Measurements from ENCODE around the gene SERPINB12. TPM values are rescaled to one million over a fixed set of nuclear protein-coding genes. Genes with fewer than 3 reads are reported as not detected.

SERPINB12 gene
- total RNA-seq, 1 donor from 2014 or later = not detected

DNA sequence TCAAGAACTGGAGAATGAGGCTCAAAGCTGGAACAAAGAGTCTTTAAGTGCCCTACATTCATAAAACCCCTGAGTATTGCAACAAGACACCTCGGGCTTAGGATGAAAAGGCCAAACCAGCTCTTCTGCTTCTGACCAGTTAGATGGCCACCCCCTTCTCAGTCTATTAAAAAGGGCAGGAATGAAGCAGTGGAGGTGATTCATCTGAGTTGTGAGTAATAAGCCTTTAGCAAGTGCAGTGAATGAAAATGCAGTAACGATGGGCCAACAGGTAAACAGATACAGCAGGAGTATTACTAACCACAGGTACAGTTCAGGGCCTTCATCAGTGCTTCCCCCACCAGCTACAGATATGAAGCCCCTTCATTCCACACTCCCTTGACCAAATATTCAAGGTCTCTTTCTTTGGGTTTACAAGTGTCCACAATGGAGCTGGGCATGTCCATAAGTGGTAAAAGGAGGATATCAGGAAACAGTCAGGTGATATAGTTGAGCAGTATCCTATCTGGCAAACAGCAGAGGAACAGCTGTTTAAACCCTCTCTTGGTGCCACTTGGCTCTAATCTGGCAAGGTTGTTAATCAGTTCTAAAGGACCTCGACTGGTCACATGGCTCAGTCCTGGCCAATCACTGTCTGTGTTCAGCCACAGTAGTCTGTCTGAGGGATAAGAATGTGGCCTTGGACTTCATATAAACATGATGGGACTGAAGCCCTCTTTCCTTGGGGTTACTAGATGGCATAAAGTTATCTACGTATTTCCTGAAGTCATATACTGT is 62.8 kb downstream of the SERPINB12 start:
- Mint-ChIP-seq H3K9me3 (ENCODE audit: low read depth) (no peaks in the 10 kb centered on the region), H3K36me3 (ENCODE audit: low read depth) (no peaks in the 10 kb centered on the region), H3K4me1 (ENCODE audit: low read depth) (no peaks in the 10 kb centered on the region), H3K4me3 (ENCODE audit: unreplicated experiment) (no peak overlapping the region), H3K27ac (ENCODE audit: unreplicated experiment) (no peak overlapping the region), H3K27me3 (ENCODE audit: low read depth) (peaks cover 23% of the 10 kb centered on the region)
- TF ChIP-seq, protein P1, sequence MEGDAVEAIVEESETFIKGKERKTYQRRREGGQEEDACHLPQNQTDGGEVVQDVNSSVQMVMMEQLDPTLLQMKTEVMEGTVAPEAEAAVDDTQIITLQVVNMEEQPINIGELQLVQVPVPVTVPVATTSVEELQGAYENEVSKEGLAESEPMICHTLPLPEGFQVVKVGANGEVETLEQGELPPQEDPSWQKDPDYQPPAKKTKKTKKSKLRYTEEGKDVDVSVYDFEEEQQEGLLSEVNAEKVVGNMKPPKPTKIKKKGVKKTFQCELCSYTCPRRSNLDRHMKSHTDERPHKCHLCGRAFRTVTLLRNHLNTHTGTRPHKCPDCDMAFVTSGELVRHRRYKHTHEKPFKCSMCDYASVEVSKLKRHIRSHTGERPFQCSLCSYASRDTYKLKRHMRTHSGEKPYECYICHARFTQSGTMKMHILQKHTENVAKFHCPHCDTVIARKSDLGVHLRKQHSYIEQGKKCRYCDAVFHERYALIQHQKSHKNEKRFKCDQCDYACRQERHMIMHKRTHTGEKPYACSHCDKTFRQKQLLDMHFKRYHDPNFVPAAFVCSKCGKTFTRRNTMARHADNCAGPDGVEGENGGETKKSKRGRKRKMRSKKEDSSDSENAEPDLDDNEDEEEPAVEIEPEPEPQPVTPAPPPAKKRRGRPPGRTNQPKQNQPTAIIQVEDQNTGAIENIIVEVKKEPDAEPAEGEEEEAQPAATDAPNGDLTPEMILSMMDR (IDR thresholded peaks at IDR 0.05) = no peak
- DNase-seq (ENCODE audit: low spot score) = no peak

DNA sequence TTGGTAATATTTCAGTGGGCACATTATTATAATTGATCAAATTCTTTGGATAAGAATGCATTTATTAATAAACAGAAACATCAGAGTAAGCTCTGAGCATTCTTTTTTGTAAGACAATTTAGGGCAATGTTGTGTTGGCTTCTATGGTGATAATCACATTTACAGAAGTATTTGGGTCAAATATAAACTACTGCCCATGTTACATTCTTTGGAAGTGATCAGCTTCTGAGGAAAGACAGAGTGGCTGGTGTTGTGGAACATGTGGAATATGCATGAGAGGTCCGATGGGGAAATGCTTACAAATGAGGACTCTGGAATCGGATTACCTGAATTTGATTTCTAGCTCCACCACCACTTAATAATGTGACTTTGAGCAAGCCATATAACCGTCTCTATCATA is 64.4 kb downstream of the SERPINB12 start:
- DNase-seq (ENCODE audit: low spot score) = no peak
- no peak overlapping the region for H3K27ac Mint-ChIP-seq (ENCODE audit: unreplicated experiment)

DNA sequence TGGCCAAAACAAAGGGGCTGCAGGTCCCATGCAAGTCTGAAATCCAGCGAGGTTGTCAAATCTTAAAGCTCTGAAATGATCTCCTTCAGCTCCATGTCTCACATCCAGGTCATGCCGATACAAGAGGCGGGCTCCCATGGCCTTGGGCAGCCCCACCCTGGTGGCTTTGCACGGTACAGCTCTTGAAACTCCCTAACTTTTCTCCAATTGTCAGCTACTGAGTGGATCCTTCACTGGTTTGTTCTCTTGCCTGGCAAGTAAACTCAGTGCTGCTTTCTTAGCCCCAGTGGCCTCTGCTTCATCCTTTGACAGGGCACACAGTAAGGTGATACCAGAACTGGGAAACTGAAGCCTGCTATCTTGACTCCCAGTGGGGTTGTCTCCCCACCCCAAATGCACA is 71.3 kb downstream of the SERPINB12 start:
- TF ChIP-seq, protein P1 (IDR thresholded peaks at IDR 0.05) = no peak
- Mint-ChIP-seq H3K9me3 (ENCODE audit: low read depth) (no peaks in the 10 kb centered on the region), H3K27me3 (ENCODE audit: low read depth) (peaks cover 17% of the 10 kb centered on the region), H3K4me1 (ENCODE audit: low read depth) (no peaks in the 10 kb centered on the region), H3K27ac (ENCODE audit: unreplicated experiment) (no peak overlapping the region), H3K4me3 (ENCODE audit: unreplicated experiment) (no peak overlapping the region), H3K36me3 (ENCODE audit: low read depth) (no peaks in the 10 kb centered on the region)
- DNase-seq (ENCODE audit: low spot score) = no peak

More for the DNA sequence above, 64.4 kb downstream of the SERPINB12 start:
- H3K27me3 Mint-ChIP-seq (ENCODE audit: low read depth) = peaks cover 26% of the 10 kb centered on the region
- H3K4me3 Mint-ChIP-seq (ENCODE audit: unreplicated experiment) = no peak overlapping the region
- TF ChIP-seq, protein P1 (IDR thresholded peaks at IDR 0.05) = no peak
- no peaks in the 10 kb centered on the region for H3K4me1 Mint-ChIP-seq (ENCODE audit: low read depth)
- H3K36me3 Mint-ChIP-seq (ENCODE audit: low read depth) = no peaks in the 10 kb centered on the region
- H3K9me3 Mint-ChIP-seq (ENCODE audit: low read depth) = no peaks in the 10 kb centered on the region

DNA sequence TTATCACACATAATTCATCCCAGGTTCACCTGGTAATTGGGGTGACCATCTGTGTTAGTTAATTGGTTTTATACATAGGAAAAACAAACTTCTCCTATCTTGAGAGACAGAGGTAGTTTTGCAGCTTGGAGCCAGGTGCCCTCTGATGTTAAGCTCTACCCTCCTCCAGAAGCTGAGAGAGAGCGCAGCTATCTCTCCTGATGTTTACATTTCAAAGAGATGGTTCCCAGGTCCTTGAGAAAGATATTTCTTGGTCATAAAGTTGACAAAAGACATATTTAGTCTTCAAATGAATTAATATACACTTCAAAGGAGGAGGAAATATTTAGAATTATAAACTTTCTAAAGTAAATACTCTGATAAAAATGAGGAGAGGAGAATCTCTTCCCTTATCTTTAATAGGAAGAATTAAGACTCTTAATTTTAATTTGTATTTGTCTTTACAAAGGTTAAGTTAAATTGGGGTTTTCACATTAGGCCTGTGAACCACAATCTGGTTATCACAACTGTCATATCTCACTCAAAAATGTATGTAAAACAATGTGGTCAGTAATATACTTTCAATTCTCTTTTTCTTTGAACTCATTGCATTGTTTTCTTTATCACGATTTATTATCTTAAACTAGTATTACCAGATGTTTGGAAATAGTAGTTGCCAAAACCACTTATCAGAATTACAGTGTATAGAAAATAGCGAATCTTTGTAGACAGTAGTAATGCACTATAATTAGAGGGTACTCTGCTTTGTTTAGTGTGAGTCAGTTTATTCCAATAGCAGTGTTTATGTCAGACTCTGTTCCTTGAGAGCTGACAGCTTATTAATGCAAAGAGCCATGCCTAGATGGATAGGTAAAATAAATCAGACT is 75.1 kb downstream of the SERPINB12 start:
- Mint-ChIP-seq H3K4me3 (ENCODE audit: unreplicated experiment) (no peak overlapping the region), H3K4me1 (ENCODE audit: low read depth) (no peaks in the 10 kb centered on the region), H3K27ac (ENCODE audit: unreplicated experiment) (no peak overlapping the region), H3K27me3 (ENCODE audit: low read depth) (peaks cover 14% of the 10 kb centered on the region), H3K36me3 (ENCODE audit: low read depth) (no peaks in the 10 kb centered on the region), H3K9me3 (ENCODE audit: low read depth) (peaks cover 8% of the 10 kb centered on the region)
- TF ChIP-seq, protein P1 (IDR thresholded peaks at IDR 0.05) = no peak
- no peak for DNase-seq (ENCODE audit: low spot score)

DNA sequence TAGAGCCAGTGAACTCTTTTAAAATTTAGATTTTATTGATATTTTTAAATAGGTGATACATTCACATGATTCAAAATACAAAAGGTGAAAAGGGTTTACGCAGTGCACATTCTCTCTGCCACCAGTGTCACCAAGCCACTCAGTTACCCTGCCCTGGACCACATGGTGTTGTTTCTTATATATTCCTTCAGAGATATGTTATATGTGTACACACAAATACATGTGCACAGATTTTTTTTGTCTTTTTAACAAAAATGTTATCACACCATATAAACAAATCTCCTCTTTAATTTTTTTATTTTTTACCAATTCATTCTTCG is 75.7 kb downstream of the SERPINB12 start:
- TF ChIP-seq, protein P1 (IDR thresholded peaks at IDR 0.05) = no peak
- no peak for DNase-seq (ENCODE audit: low spot score)
- Mint-ChIP-seq H3K4me1 (ENCODE audit: low read depth) (no peaks in the 10 kb centered on the region), H3K27me3 (ENCODE audit: low read depth) (peaks cover 14% of the 10 kb centered on the region), H3K4me3 (ENCODE audit: unreplicated experiment) (no peak overlapping the region), H3K27ac (ENCODE audit: unreplicated experiment) (no peak overlapping the region), H3K9me3 (ENCODE audit: low read depth) (peaks cover 8% of the 10 kb centered on the region), H3K36me3 (ENCODE audit: low read depth) (no peaks in the 10 kb centered on the region)
